Body of pancreas (tissue), 4 donors: ENCODE data around the gene PHF19. TPM values are rescaled to one million over a fixed set of nuclear protein-coding genes. Genes with fewer than 3 reads are reported as not detected.
A peak's percentile ranks its signal among the peaks of the same experiment; 100 is the strongest.

ENCODE experiments used
- ATAC-seq: fragments of 150-250 bp; one replicate; pipeline ENCODE4 v1.9.1; 2016
- DNase-seq, 4 donors: peaks; one replicate each; pipeline ENCODE4 v3.0.0-alpha.2; 2019
- H3K27ac ChIP-seq, 4 donors: fragments of 200-600 bp; sonication (generic); 1 replicate in 3 of 4; 2 replicates in 1 of 4; pipeline versions ENCODE4 v1.5.1 to v1.6.1; 2016 to 2019; ENCODE audit warnings: mild to moderate bottlenecking in 1 of 4, mixed read lengths in 1 of 4, moderate library complexity in 1 of 4
- H3K27me3 ChIP-seq, 2 donors: fragments of 200-600 bp; sonication (generic); one replicate each; pipeline ENCODE4 v1.6.0; 2016; ENCODE audit warnings: mild to moderate bottlenecking in 1 of 2
- H3K36me3 ChIP-seq, 2 donors: fragments of 200-600 bp; sonication (generic); replicated peaks in 1 of 2; 2 replicates each; pipeline ENCODE4 v1.5.1; 2016; ENCODE audit warnings: low read depth in 2 of 2; ENCODE audit not compliant: insufficient read depth in 1 of 2
- H3K4me1 ChIP-seq: fragments of 200-600 bp; sonication (generic); one replicate; pipeline ENCODE4 v1.6.0; 2016
- H3K4me3 ChIP-seq, 2 donors: fragments of 200-600 bp; sonication (generic); 1 replicate in 1 of 2; 2 replicates in 1 of 2; pipeline ENCODE4 v1.5.1; 2016 to 2019
- H3K9me3 ChIP-seq, 3 donors: fragments of 200-600 bp; sonication (generic); 1 replicate in 2 of 3; 2 replicates in 1 of 3; pipeline ENCODE4 v1.5.1; 2016
- CTCF ChIP-seq, 7 experiments: fragments of 450-650 bp in 4 of 7; fragments of 200-600 bp in 3 of 7; sonication (generic) in 3 of 7; IDR thresholded peaks; one replicate each; pipeline ENCODE4 v1.5.1; 2016 to 2019; ENCODE audit warnings: antibody characterized with exemption in 7 of 7
- POLR2A ChIP-seq, 3 donors: fragments of 450-650 bp; IDR thresholded peaks; one replicate each; pipeline ENCODE4 v1.6.1; 2016; ENCODE audit warnings: antibody characterized with exemption in 3 of 3, mild to moderate bottlenecking in 2 of 3
- WGBS, 2 donors: methylation state at CpG; one replicate each; pipeline ENCODE4 v1.1.5; 2017; 5-methylcytosine and 5-hydroxymethylcytosine counted together
- intact Hi-C: fragments of 100-400 bp; cut with DNase I; formaldehyde crosslinking; loops from one replicate; pipeline ENCODE4 v1.15.1; 2023
- total RNA-seq, 2 donors: library from RNA; depleted of rRNA; stranded (reverse); fragments of >200 nt; gene quantifications; one replicate each; pipeline ENCODE4 v1.1.0, GENCODE V29; 2016

The PHF19 gene
- total RNA-seq, 2 donors from 2014 or later: 5.4 to 6.9 TPM

- no peaks in the 10 kb centered on the region for H3K36me3 ChIP-seq
- TF ChIP-seq POLR2A (IDR thresholded peaks at IDR 0.05): no peak
- no peak for TF ChIP-seq CTCF (IDR thresholded peaks at IDR 0.05)
- DNase-seq (no peak), ATAC-seq (no peak)
- intact Hi-C loops: no loop called here
- 85 to 93% methylated on average over 3 of the region's 3 CpGs for WGBS, 2 donors
- H3K27ac ChIP-seq: no peak overlapping the region
- no peaks in the 10 kb centered on the region for H3K9me3 ChIP-seq
- no peaks in the 10 kb centered on the region for H3K27me3 ChIP-seq
- peaks cover 31% of the 10 kb centered on the region for H3K4me1 ChIP-seq
- H3K4me3 ChIP-seq: no peak overlapping the region
These were observed 4.0 kb downstream of the PHF19 start for GRCh38 chr9:120872791-120873502.

GRCh38 chr9:120870206-120870605, 6.8 kb downstream of the PHF19 start:
- 73 to 85% methylated on average over 7 to 9 of the region's 9 CpGs for WGBS, 2 donors
- intact Hi-C loops: no loop called here
- TF ChIP-seq CTCF (IDR thresholded peaks at IDR 0.05): no peak
- no peak for TF ChIP-seq POLR2A (IDR thresholded peaks at IDR 0.05)
- Histone ChIP-seq H3K27me3 (no peaks in the 10 kb centered on the region), H3K27ac (no peak overlapping the region), H3K36me3 (no peaks in the 10 kb centered on the region), H3K4me1 (peaks cover 12% of the 10 kb centered on the region), H3K4me3 (no peak overlapping the region), H3K9me3 (no peaks in the 10 kb centered on the region)
- ATAC-seq: no peak
- no peak for DNase-seq

- DNase-seq (peak in 2 of 4 donors; percentile 20 to 33), ATAC-seq (no peak)
- Histone ChIP-seq H3K4me3 (no peak overlapping the region), H3K27me3 (no peaks in the 10 kb centered on the region), H3K27ac (peak overlapping the region in 1 of 4 donors; percentile 82), H3K9me3 (no peaks in the 10 kb centered on the region), H3K36me3 (no peaks in the 10 kb centered on the region), H3K4me1 (peaks cover 12% of the 10 kb centered on the region)
- WGBS, 2 donors: 73 to 88% methylated on average over 9 to 10 of the region's 10 CpGs
- TF ChIP-seq POLR2A (IDR thresholded peaks at IDR 0.05): no peak
- TF ChIP-seq CTCF (IDR thresholded peaks at IDR 0.05): no peak
- intact Hi-C loops: no loop called here
These were observed 7.3 kb downstream of the PHF19 start for GRCh38 chr9:120869726-120870125.

GRCh38 chr9:120869360-120869687, 7.7 kb downstream of the PHF19 start:
- Histone ChIP-seq H3K36me3 (no peaks in the 10 kb centered on the region), H3K4me3 (peak overlapping the region in 1 of 2 donors; percentile 55), H3K9me3 (no peaks in the 10 kb centered on the region), H3K27ac (peak overlapping the region; percentile 41 to 91 (median 75)), H3K27me3 (no peaks in the 10 kb centered on the region), H3K4me1 (peaks cover 12% of the 10 kb centered on the region)
- DNase-seq: no peak
- 25 to 26% methylated on average over 10 of the region's 10 CpGs for WGBS, 2 donors
- TF ChIP-seq POLR2A (IDR thresholded peaks at IDR 0.05): no peak
- TF ChIP-seq CTCF (IDR thresholded peaks at IDR 0.05): no peak
- intact Hi-C loops: no loop called here
- no peak for ATAC-seq
